ENCODE measurements around the gene GPA33.

DNA sequence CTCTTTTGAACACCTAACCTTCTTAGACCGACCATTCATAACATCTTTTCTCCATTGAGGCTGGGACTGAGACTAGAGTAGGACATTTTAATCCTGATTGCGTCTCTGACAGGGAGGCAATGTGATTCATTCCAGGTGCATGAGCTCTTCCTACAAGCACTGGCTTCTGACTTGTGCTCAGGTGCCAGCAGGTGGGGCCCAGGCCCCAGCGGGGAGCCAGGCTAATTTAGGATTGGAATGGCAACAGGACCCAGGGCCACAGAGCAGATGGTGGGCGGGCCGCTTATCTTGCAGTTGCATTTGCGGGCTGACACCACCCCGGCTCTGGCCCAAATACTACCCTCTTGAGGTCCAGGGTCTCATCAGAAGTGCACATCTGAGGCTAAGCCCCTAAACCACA, 4.1 kb downstream of the GPA33 start:
- TF ChIP-seq, protein P1, sequence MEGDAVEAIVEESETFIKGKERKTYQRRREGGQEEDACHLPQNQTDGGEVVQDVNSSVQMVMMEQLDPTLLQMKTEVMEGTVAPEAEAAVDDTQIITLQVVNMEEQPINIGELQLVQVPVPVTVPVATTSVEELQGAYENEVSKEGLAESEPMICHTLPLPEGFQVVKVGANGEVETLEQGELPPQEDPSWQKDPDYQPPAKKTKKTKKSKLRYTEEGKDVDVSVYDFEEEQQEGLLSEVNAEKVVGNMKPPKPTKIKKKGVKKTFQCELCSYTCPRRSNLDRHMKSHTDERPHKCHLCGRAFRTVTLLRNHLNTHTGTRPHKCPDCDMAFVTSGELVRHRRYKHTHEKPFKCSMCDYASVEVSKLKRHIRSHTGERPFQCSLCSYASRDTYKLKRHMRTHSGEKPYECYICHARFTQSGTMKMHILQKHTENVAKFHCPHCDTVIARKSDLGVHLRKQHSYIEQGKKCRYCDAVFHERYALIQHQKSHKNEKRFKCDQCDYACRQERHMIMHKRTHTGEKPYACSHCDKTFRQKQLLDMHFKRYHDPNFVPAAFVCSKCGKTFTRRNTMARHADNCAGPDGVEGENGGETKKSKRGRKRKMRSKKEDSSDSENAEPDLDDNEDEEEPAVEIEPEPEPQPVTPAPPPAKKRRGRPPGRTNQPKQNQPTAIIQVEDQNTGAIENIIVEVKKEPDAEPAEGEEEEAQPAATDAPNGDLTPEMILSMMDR (conservative IDR thresholded peaks at IDR 0.05 in 1 of 2, IDR thresholded peaks at IDR 0.05 in 1 of 2; ENCODE audit: low read depth in 1 of 2, low read length in 2 of 2) = no peak
- TF ChIP-seq EZH2 (IDR thresholded peaks at IDR 0.05; ENCODE audit: low read length, missing control alignments) = no peak
